SK-N-SH (cell line): Measurements from ENCODE around the gene SPEM3. TPM values are rescaled to one million over a fixed set of nuclear protein-coding genes. Genes with fewer than 3 reads are reported as not detected.

Experiments
- CTCF ChIA-PET: fragments of 300-600, 350-600 bp; formaldehyde crosslinking; extraction: SDS; loops from one replicate; lab custom pipeline; 2021; lab: Yijun Ruan, JAX
- POLR2A ChIA-PET: fragments of 350-600 bp; sonication (Branson Sonifier 250); formaldehyde crosslinking; extraction: SDS; loops from one replicate; lab custom pipeline; 2020; ENCODE audit warnings: antibody characterized with exemption, inconsistent platforms; lab: Yijun Ruan, JAX
- DNase-seq: peaks from one replicate; pipeline ENCODE4 v3.0.0; 2012
- H2AFZ ChIP-seq: fragments of 200-600 bp; sonication (generic); 2 replicates; pipeline ENCODE4 v1.8.1; 2016; ENCODE audit warnings: antibody characterized with exemption, mild to moderate bottlenecking, low read depth
- H3F3A ChIP-seq: fragments of 200-600 bp; sonication (generic); replicated peaks from 2 replicates; pipeline ENCODE3; 2016; ENCODE audit warnings: antibody characterized with exemption, mild to moderate bottlenecking; ENCODE audit not compliant: insufficient read depth
- H3K27ac ChIP-seq, 2 experiments: fragments of 200-500 bp in 1 of 2; fragments of 200-600 bp in 1 of 2; sonication (Bioruptor generic) in 1 of 2; sonication (generic), shearing (Covaris generic) in 1 of 2; 2 replicates each; pipeline versions ENCODE4 v1.5.1 to v1.6.1; 2014 to 2016; ENCODE audit warnings: low read depth in 2 of 2, inconsistent platforms in 1 of 2, low read length in 1 of 2, mild to moderate bottlenecking in 1 of 2, mixed read lengths in 1 of 2
- H3K27me3 ChIP-seq: fragments of 200-600 bp; sonication (generic), shearing (Covaris generic); 2 replicates; pipeline ENCODE4 v1.6.1; 2016; ENCODE audit warnings: mixed run types; ENCODE audit not compliant: insufficient read depth
- H3K36me3 ChIP-seq, 2 experiments: fragments of 200-500 bp in 1 of 2; fragments of 200-600 bp in 1 of 2; sonication (Bioruptor generic) in 1 of 2; sonication (generic) in 1 of 2; replicated peaks in 1 of 2; 2 replicates each; pipeline versions ENCODE3 to v1.5.1; 2014 to 2016; ENCODE audit warnings: low read length in 1 of 2, mild to moderate bottlenecking in 1 of 2; ENCODE audit not compliant: insufficient read depth in 2 of 2, control insufficient read depth in 1 of 2
- H3K4me1 ChIP-seq, 2 experiments: fragments of 200-500 bp in 1 of 2; fragments of 200-600 bp in 1 of 2; sonication (Bioruptor generic) in 1 of 2; sonication (generic), shearing (Covaris generic) in 1 of 2; 2 replicates each; pipeline versions ENCODE4 v1.5.1 to v1.6.1; 2014 to 2016; ENCODE audit warnings: low read depth in 1 of 2, low read length in 1 of 2, mixed run types in 1 of 2; ENCODE audit not compliant: insufficient read depth in 2 of 2, control insufficient read depth in 1 of 2
- H3K4me2 ChIP-seq: fragments of 200-600 bp; sonication (generic), shearing (Covaris generic); 2 replicates; pipeline ENCODE4 v1.6.1; 2017; ENCODE audit warnings: mixed run types
- H3K4me3 ChIP-seq, 2 experiments: fragments of 200-500 bp in 1 of 2; fragments of 200-600 bp in 1 of 2; sonication (Bioruptor generic) in 1 of 2; sonication (generic), shearing (Covaris generic) in 1 of 2; 2 replicates each; pipeline versions ENCODE4 v1.5.1 to v1.8.1; 2014 to 2016; ENCODE audit warnings: low read depth in 2 of 2, inconsistent platforms in 1 of 2, low read length in 1 of 2, mild to moderate bottlenecking in 1 of 2, mixed read lengths in 1 of 2, moderate library complexity in 1 of 2
- H3K79me2 ChIP-seq: fragments of 200-600 bp; sonication (generic); 2 replicates; pipeline ENCODE4 v1.8.1; 2017; ENCODE audit warnings: mild to moderate bottlenecking; ENCODE audit not compliant: insufficient read depth
- H3K9ac ChIP-seq: fragments of 200-600 bp; sonication (generic); 2 replicates; pipeline ENCODE4 v1.6.1; 2017; ENCODE audit warnings: mixed run types
- H3K9me2 ChIP-seq: fragments of 200-600 bp; sonication (generic); 2 replicates; pipeline ENCODE4 v1.6.1; 2017; ENCODE audit warnings: mixed run types
- H3K9me3 ChIP-seq: fragments of 200-600 bp; sonication (generic); 2 replicates; pipeline ENCODE4 v1.6.1; 2017; ENCODE audit warnings: mixed run types, mild to moderate bottlenecking, moderate library complexity
- H4K20me1 ChIP-seq: fragments of 200-600 bp; sonication (generic); 2 replicates; pipeline ENCODE4 v1.6.1; 2017; ENCODE audit warnings: mild to moderate bottlenecking, mixed run types; ENCODE audit not compliant: insufficient read depth
- CHD2 ChIP-seq: fragments of 150-350 bp; IDR thresholded peaks from 2 replicates; pipeline ENCODE4 v1.6.1; 2018; ENCODE audit warnings: low read length; ENCODE audit not compliant: partially characterized antibody
- ELF1 ChIP-seq: IDR thresholded peaks from 2 replicates; pipeline ENCODE4 v1.4.0; 2012
- FOSL2 ChIP-seq: IDR thresholded peaks from 2 replicates; pipeline ENCODE4 v1.4.0; 2012; ENCODE audit warnings: low read depth, mild to moderate bottlenecking, moderate library complexity, borderline replicate concordance
- FOXM1 ChIP-seq: IDR thresholded peaks from 2 replicates; pipeline ENCODE4 v1.4.0; 2012; ENCODE audit warnings: low read depth, mild to moderate bottlenecking
- GATA2 ChIP-seq: sonication (generic); formaldehyde crosslinking; IDR thresholded peaks from 2 replicates; pipeline ENCODE4 v1.5.0; 2020; ENCODE audit warnings: mild to moderate bottlenecking, missing genetic modification reagents
- JUND ChIP-seq: IDR thresholded peaks from 2 replicates; pipeline ENCODE4 v1.4.0; 2012
- MXI1 ChIP-seq: IDR thresholded peaks from 2 replicates; pipeline ENCODE4 v1.6.1; 2012; ENCODE audit warnings: mild to moderate bottlenecking, low read depth, low read length, improper control_type of control experiment
- NFIC ChIP-seq: IDR thresholded peaks from 2 replicates; pipeline ENCODE4 v1.4.0; 2012; ENCODE audit warnings: borderline replicate concordance
- NRF1 ChIP-seq: IDR thresholded peaks from 2 replicates; pipeline ENCODE4 v1.6.1; 2012; ENCODE audit warnings: low read depth, mild to moderate bottlenecking, low read length
- POLR2AphosphoS5 ChIP-seq: IDR thresholded peaks from 2 replicates; pipeline ENCODE4 v1.6.1; 2012; ENCODE audit warnings: low read depth, low read length
- RAD21 ChIP-seq: IDR thresholded peaks from 2 replicates; pipeline ENCODE4 v1.6.1; 2012; ENCODE audit warnings: mild to moderate bottlenecking, low read length
- RCOR1 ChIP-seq: fragments of 150-350 bp; IDR thresholded peaks from 2 replicates; pipeline ENCODE4 v1.6.1; 2017; ENCODE audit warnings: antibody characterized with exemption, low read length
- RXRA ChIP-seq: IDR thresholded peaks from 2 replicates; pipeline ENCODE4 v1.4.0; 2012; ENCODE audit warnings: low read depth, mild to moderate bottlenecking, borderline replicate concordance
- SMC3 ChIP-seq: IDR thresholded peaks from 2 replicates; pipeline ENCODE4 v1.6.1; 2012; ENCODE audit warnings: low read depth, low read length, improper control_type of control experiment
- TCF12 ChIP-seq: IDR thresholded peaks from 2 replicates; pipeline ENCODE4 v1.4.0; 2012
- TEAD4 ChIP-seq: IDR thresholded peaks from 2 replicates; pipeline ENCODE4 v1.4.0; 2012; ENCODE audit warnings: mild to moderate bottlenecking, borderline replicate concordance; ENCODE audit not compliant: insufficient read depth
- USF1 ChIP-seq: IDR thresholded peaks from 2 replicates; pipeline ENCODE4 v1.4.0; 2012; ENCODE audit warnings: low read depth, borderline replicate concordance
- USF2 ChIP-seq: fragments of 150-350 bp; IDR thresholded peaks from 2 replicates; pipeline ENCODE4 v1.6.1; 2017; ENCODE audit warnings: antibody characterized with exemption, low read length, low read depth, borderline replicate concordance
- YY1 ChIP-seq: IDR thresholded peaks from 2 replicates; pipeline ENCODE4 v1.4.0; 2012; ENCODE audit warnings: low read depth, mild to moderate bottlenecking
- WGBS: methylation state at CpG from one replicate; pipeline ENCODE4 v1.1.6; 2017; ENCODE audit warnings: low lambda C conversion rate; 5-methylcytosine and 5-hydroxymethylcytosine counted together
- polyA plus RNA-seq, 3 experiments: library from polyadenylated mRNA; depleted of rRNA; stranded (reverse); fragments of >200 nt; gene quantifications; 2 replicates each; pipeline ENCODE4 v1.2.3, GENCODE V29; 2012

SPEM3 gene
- polyA plus RNA-seq, 1 of the 3 experiments (the other 2 are of a cell fraction), result not detected

- Histone ChIP-seq H4K20me1 (no peaks in the 10 kb centered on the region), H2AFZ (no peak overlapping the region), H3K79me2 (no peaks in the 10 kb centered on the region), H3K27me3 (peaks cover 8% of the 10 kb centered on the region; the same call in 1 of the 2 replicates), H3K4me1 (peaks cover 0 to 32% of the 10 kb centered on the region in 2 experiments; a peak in 2 of 4 replicates), H3K9me2 (no peaks in the 10 kb centered on the region), H3K9me3 (no peaks in the 10 kb centered on the region), H3K4me2 (0 out of 2 replicates have a peak overlapping the region, but pooled peaks have one; percentile 50), H3K36me3 (peaks cover 1 to 11% of the 10 kb centered on the region in 2 experiments), H3K27ac (no peak overlapping the region), H3K9ac (no peak overlapping the region), H3K4me3 (peak overlapping the region in 1 of 2 experiments; percentile 42; a peak in 2 of 4 replicates)
- ChIA-PET POLR2A (interaction anchor here (1.1 kb wide), 1 partner anchor 199 kb away, joined by 3 read pairs; the partner anchor contains the start of gene MPDU1), CTCF (interaction anchor here (0.9 to 2.3 kb wide), 4 partner anchors 9 to 176 kb away, joined by 3 to 12 read pairs (median 5); partner anchors contain the start of genes PLSCR3 and SENP3)
- no peak for DNase-seq
- 86% methylated on average over 17 of the region's 23 CpGs for WGBS
- no peak for TF ChIP-seq USF2
- no peak for TF ChIP-seq SMC3
- TF ChIP-seq RAD21, result no peak
- no peak for TF ChIP-seq MXI1
- TF ChIP-seq ELF1, result no peak
- TF ChIP-seq TCF12, result no peak
- no peak for TF ChIP-seq TEAD4
- no peak for TF ChIP-seq FOSL2
- no peak for TF ChIP-seq NFIC
- TF ChIP-seq GATA2, result no peak
- TF ChIP-seq RCOR1, result no peak
- TF ChIP-seq CHD2, result no peak
- no peak for TF ChIP-seq USF1
- no peak for TF ChIP-seq RXRA
- no peak for TF ChIP-seq FOXM1
- no peak for TF ChIP-seq JUND
- no peak for TF ChIP-seq POLR2AphosphoS5
- no peak for TF ChIP-seq YY1
- no peak for TF ChIP-seq NRF1
- TF ChIP-seq, all 33 proteins: peak for 0
- peaks cover 2% of the 10 kb centered on the region for H3F3A ChIP-seq
Measured at GRCh38 chr17:7384489-7385081, 44.1 kb upstream of the SPEM3 start.
